Stimulated activated CD4-positive, alpha-beta T cell treated with anti-CD3 and anti-CD28 coated beads, TNF-alpha, amount 100 ng/mL, for 48 hours (primary cell): ENCODE measurements around the gene YWHAB.

ENCODE experiments used
- DNase-seq, 3 donors: peaks; one replicate each; pipeline ENCODE4 v3.0.0-alpha.2; 2020; ENCODE audit warnings: low read depth in 3 of 3

Gene YWHAB

DNA sequence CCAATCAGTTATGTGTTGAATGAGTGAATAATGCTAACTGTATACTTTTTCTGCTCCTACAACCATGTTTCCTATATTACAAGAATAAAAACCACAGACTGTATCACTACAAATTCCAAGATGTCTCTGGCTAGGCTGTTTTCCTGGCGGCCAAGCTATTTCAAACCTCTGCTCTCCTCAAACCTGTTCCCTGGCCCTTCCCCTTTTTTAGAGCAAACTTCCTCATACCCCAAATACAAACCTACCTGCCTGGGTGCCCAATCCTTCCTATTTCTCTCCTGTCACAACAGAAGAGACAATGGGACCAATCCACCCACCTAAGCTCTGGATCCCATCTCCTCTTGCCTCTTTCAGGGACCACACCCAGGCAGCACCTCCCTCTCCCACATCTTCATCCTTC lies 67.2 kb downstream of the YWHAB start:
- DNase-seq: no peak

DNA sequence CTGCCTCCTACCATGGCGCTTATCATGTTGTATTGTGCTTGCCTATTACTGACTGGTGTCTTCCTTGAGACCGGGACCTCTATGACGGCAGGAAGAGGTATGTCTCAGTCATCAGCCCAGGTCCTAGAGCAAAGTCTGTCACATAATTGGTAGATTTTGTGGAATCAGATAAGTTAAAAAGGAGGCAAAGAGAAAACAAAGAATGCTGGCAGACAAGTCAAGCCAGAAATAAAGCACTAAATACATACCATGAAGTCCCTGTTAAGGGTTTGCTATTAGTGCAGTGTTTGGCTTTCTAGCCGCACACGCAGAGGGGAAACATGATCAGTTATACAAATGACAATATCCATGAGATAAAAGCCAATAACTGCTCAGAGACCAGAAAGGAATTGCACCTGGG lies 68.7 kb downstream of the YWHAB start:
- no peak for DNase-seq

- no peak for DNase-seq
Measured at GRCh38 chr20:44955270-44955669, 69.8 kb downstream of the YWHAB start.

- no peak for DNase-seq
Measured at GRCh38 chr20:44956410-44956809, 70.9 kb downstream of the YWHAB start.
